Measurements from ENCODE around the gene LY9.

LY9 gene

GRCh38 chr1:160830321-160831153, 34.6 kb downstream of the LY9 start:
- no peak overlapping the region for H3K4me3 ChIP-seq (ENCODE audit: severe bottlenecking)
- H3K36me3 ChIP-seq (ENCODE audit: low read depth), result no peaks in the 10 kb centered on the region
- no peaks in the 10 kb centered on the region for H3K9me3 ChIP-seq (ENCODE audit: severe bottlenecking)

GRCh38 chr1:160834945-160835565, 39.1 kb downstream of the LY9 start:
- no peaks in the 10 kb centered on the region for H3K4me1 ChIP-seq (ENCODE audit: insufficient read depth, poor library complexity, severe bottlenecking)
- no peak for DNase-seq (ENCODE audit: low spot score)
- no peaks in the 10 kb centered on the region for H3K36me3 ChIP-seq (ENCODE audit: low read depth)
- peak; percentile 81 for TF ChIP-seq CTCF (IDR thresholded peaks at IDR 0.05; ENCODE audit: poor library complexity, severe bottlenecking)
- ATAC-seq (ENCODE audit: low read depth), result no peak
- H3K9me3 ChIP-seq (ENCODE audit: severe bottlenecking), result no peaks in the 10 kb centered on the region
- H3K27ac ChIP-seq (ENCODE audit: poor library complexity, severe bottlenecking), result no peak overlapping the region
- H3K4me3 ChIP-seq (ENCODE audit: severe bottlenecking), result no peak overlapping the region
- H3K27me3 ChIP-seq (ENCODE audit: insufficient read depth, poor library complexity, severe bottlenecking), result no peaks in the 10 kb centered on the region

More at GRCh38 chr1:160830321-160831153, 34.6 kb downstream of the LY9 start:
- Histone ChIP-seq H3K27me3 (ENCODE audit: insufficient read depth, poor library complexity, severe bottlenecking) (no peaks in the 10 kb centered on the region), H3K4me1 (ENCODE audit: insufficient read depth, poor library complexity, severe bottlenecking) (peaks cover 12% of the 10 kb centered on the region), H3K27ac (ENCODE audit: poor library complexity, severe bottlenecking) (no peak overlapping the region)
- ATAC-seq (ENCODE audit: low read depth) (peak; percentile 84), DNase-seq (ENCODE audit: low spot score) (no peak)
- peak; percentile 78 for TF ChIP-seq CTCF (IDR thresholded peaks at IDR 0.05; ENCODE audit: poor library complexity, severe bottlenecking)

GRCh38 chr1:160835751-160836150, 39.8 kb downstream of the LY9 start:
- no peaks in the 10 kb centered on the region for H3K9me3 ChIP-seq (ENCODE audit: severe bottlenecking)
- no peaks in the 10 kb centered on the region for H3K36me3 ChIP-seq (ENCODE audit: low read depth)
- no peak for DNase-seq (ENCODE audit: low spot score)
- ATAC-seq (ENCODE audit: low read depth), result no peak
- TF ChIP-seq CTCF (IDR thresholded peaks at IDR 0.05; ENCODE audit: poor library complexity, severe bottlenecking), result no peak
- no peaks in the 10 kb centered on the region for H3K27me3 ChIP-seq (ENCODE audit: insufficient read depth, poor library complexity, severe bottlenecking)
- no peaks in the 10 kb centered on the region for H3K4me1 ChIP-seq (ENCODE audit: insufficient read depth, poor library complexity, severe bottlenecking)
- H3K4me3 ChIP-seq (ENCODE audit: severe bottlenecking), result no peak overlapping the region
- no peak overlapping the region for H3K27ac ChIP-seq (ENCODE audit: poor library complexity, severe bottlenecking)

GRCh38 chr1:160836561-160836960, 40.6 kb downstream of the LY9 start:
- ATAC-seq (ENCODE audit: low read depth) (no peak), DNase-seq (ENCODE audit: low spot score) (no peak)
- no peak overlapping the region for H3K27ac ChIP-seq (ENCODE audit: poor library complexity, severe bottlenecking)
- no peaks in the 10 kb centered on the region for H3K4me1 ChIP-seq (ENCODE audit: insufficient read depth, poor library complexity, severe bottlenecking)
- no peak for TF ChIP-seq CTCF (IDR thresholded peaks at IDR 0.05; ENCODE audit: poor library complexity, severe bottlenecking)
- no peaks in the 10 kb centered on the region for H3K36me3 ChIP-seq (ENCODE audit: low read depth)
- H3K9me3 ChIP-seq (ENCODE audit: severe bottlenecking), result no peaks in the 10 kb centered on the region
- H3K27me3 ChIP-seq (ENCODE audit: insufficient read depth, poor library complexity, severe bottlenecking), result no peaks in the 10 kb centered on the region
- H3K4me3 ChIP-seq (ENCODE audit: severe bottlenecking), result no peak overlapping the region
